Measurements from ENCODE around the gene SPINK9.
A peak's percentile ranks its signal among the peaks of the same experiment; 100 is the strongest.

Gene SPINK9

DNA sequence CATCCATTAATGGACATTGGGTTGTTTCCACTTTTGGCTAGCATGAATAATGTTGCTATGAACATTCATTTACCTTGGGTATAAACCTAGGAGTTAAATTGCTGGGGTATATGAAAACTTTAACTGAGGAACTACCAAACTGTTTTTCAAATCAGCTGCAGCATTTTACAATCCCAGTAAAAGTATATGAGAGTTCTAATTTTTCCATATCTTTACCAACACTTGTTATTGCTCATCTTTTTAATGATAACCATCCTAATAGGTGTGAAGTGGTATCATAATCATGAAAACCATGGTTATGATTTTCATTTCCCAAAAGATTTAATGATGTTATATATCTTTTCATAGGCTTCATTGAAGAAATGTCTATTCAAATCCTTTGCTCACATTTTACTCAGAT lies 32.9 kb downstream of the SPINK9 start:
- DNase-seq (ENCODE audit: low spot score): no peak

DNA sequence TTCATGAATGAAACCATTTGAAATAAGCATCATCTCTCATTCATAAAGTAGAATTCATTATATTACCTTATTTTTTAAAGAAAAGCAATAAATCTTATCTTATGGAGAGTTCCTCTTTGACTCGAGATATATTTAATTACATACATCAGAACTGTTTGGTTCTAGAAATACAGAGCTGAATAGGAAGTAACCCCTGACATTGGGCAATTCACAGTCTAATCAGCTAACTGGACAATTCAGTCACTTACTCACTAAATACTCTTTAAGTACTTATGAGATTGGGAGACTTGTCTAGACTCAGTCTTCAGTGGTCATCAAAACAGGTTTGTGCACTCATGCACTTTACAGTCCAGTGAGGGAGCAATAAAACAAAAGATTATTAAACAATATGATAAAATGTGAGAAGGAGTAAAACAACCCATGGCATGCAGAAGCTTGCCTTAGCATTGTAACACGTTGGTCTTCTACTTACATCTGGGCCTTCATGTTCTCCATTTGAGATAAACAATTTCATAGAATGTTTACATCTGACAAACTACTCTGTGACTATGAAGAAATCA lies 36.9 kb downstream of the SPINK9 start:
- no peak for DNase-seq (ENCODE audit: low spot score)

GRCh38 chr5:148372893-148373292 lies 37.5 kb downstream of the SPINK9 start:
- DNase-seq (ENCODE audit: low spot score): no peak

GRCh38 chr5:148374690-148375360 lies 39.5 kb downstream of the SPINK9 start:
- peak; percentile 41 for DNase-seq (ENCODE audit: low spot score)

DNA sequence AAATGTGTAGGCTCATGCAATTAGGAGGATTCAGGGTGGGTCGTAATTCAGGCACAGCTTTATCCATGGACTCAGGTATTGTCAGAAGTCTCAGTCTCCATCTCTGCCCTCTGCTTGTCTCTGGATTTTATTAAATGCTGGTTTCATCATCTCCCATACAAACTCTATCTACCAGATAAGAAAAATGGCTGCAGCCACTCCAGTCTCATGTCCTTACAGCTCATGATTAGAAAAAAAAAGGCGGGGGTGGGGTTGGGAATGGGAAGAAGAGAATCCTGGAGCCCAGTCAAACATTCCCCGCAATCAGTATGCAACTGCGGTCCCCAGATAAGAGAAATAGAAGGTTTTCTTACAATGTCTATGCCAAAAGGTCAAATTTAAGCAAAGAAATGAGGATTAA lies 40.8 kb downstream of the SPINK9 start:
- DNase-seq (ENCODE audit: low spot score): no peak

GRCh38 chr5:148378670-148379069 lies 43.3 kb downstream of the SPINK9 start:
- DNase-seq (ENCODE audit: low spot score): no peak

- DNase-seq (ENCODE audit: low spot score): no peak
Observed at GRCh38 chr5:148379340-148379739, 44.0 kb downstream of the SPINK9 start.

- no peak for DNase-seq (ENCODE audit: low spot score)
Observed at GRCh38 chr5:148381906-148382305, 46.5 kb downstream of the SPINK9 start.

- no peak for DNase-seq (ENCODE audit: low spot score)
Observed at GRCh38 chr5:148382961-148383360, 47.6 kb downstream of the SPINK9 start.

DNA sequence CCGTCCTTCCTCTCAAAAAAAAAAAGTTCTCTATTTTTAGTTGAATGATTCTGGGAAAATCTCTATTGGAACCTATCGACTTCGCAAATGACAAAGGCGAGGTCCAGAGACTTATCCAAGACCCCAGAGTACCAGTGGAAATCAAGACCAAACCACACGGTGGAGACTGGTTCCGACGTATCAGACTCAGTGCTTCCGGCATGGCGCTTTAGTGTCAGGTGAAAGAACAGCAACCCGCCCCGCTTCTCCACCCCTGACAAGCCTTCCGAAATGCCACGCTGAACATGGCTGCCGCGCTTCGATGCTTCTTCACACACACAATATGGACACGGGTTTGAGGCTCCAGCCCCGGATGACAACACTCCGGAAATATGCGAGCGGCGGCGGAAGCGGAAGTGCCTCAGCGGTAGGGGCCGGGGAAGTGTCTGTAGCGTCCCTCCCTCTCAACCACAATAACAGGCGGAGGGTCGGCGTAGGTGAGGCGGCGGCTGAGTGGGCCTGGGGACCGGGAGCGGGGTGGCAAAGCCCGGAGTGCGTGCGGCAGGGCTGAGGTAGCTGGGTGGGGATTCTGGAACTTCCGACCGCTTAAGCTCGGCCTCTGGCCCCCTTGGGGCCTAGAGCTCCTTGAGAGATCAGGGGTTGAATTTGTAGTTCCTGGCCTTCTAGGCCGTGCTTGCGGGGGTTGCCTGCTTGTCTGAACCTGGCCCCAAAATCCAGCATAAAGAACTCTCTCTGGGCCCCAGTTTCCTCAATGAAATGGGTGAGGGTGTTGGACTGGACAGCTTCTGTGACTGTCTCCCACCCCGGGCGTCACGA lies 48.4 kb downstream of the SPINK9 start, which contains the start of gene FBXO38:
Gene FBXO38 (plus strand): TSS at position 395 of the 816 bp plus-strand sequence. CDS start 10,819 bp downstream, outside the sequence.
- DNase-seq (ENCODE audit: low spot score): peak; percentile 93

GRCh38 chr5:148384380-148384737 lies 49.0 kb downstream of the SPINK9 start:
- DNase-seq (ENCODE audit: low spot score): peak; percentile 37

- no peak for DNase-seq (ENCODE audit: low spot score)
Observed at GRCh38 chr5:148385094-148385493, 49.7 kb downstream of the SPINK9 start.

DNA sequence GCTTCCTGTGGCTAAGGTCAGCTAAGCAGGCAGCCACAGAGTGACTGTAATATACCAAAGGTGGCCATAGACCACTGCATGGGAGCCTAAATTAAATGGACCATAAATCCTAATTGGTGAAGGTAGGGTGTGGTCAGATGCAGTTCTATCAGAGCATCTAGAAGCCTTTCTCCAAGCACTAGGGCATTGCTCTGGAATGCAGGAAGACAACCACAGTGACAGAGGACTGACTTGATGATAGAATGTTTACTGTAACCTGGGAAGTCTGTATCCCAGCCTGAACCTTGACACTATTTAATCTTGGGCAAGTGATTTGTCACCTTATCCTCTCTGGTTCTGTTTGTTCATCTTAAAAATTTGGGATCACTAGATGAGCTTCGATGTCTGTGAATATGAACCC lies 50.7 kb downstream of the SPINK9 start:
- DNase-seq (ENCODE audit: low spot score): no peak

GRCh38 chr5:148387325-148387724 lies 52.0 kb downstream of the SPINK9 start:
- DNase-seq (ENCODE audit: low spot score): no peak

GRCh38 chr5:148388696-148389095 lies 53.3 kb downstream of the SPINK9 start:
- DNase-seq (ENCODE audit: low spot score): no peak
